Measurements from ENCODE around the gene VPS33A.
A peak's percentile ranks its signal among the peaks of the same experiment; 100 is the strongest.

Gene VPS33A

DNA sequence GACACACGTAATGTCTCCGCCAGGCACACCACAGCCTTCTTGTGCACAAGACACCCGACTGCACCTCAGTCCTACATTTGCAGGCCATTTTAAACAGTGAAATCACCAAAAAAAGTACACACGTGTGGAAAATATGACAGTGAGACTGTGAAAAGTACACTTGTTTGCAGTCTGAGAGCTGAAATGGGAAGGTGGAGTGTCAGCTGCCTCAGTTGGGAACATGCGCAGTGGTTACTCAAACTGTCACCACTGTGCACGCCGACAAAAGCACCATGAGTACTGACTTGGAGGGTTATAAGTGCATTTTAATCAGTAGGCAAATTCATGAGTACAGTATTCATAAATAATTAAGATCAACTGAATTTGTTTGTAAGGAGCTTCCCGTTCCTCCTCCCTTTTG is 15.8 kb downstream of the VPS33A start:
- no peak overlapping the region for H3K4me3 ChIP-seq (ENCODE audit: low read length, poor library complexity, severe bottlenecking)
- H3K9me2 ChIP-seq (replicated peaks; ENCODE audit: low read depth, low read length) = no peaks in the 10 kb centered on the region
- H3K4me2 ChIP-seq (ENCODE audit: low read depth, low read length, poor library complexity, severe bottlenecking) = no peak overlapping the region
- H3K79me2 ChIP-seq (ENCODE audit: insufficient read depth, low read length) = no peaks in the 10 kb centered on the region
- TF ChIP-seq EZH2phosphoT487 (IDR thresholded peaks at IDR 0.05; ENCODE audit: borderline replicate concordance) (no peak), CTCF (conservative IDR thresholded peaks at IDR 0.05; ENCODE audit: low read length) (no peak)
- H3F3A ChIP-seq (ENCODE audit: low read depth) = no peaks in the 10 kb centered on the region
- H3K9ac ChIP-seq (ENCODE audit: low read depth, low read length, poor library complexity, severe bottlenecking) = no peak overlapping the region
- peaks cover 12% of the 10 kb centered on the region; the same call in 1 of the 2 replicates for H3K36me3 ChIP-seq (ENCODE audit: insufficient read depth, low read length)
- no peaks in the 10 kb centered on the region for H3K27me3 ChIP-seq (ENCODE audit: insufficient read depth, low read length, poor library complexity, severe bottlenecking)
- no peaks in the 10 kb centered on the region for H3K9me3 ChIP-seq (ENCODE audit: insufficient read depth, low read depth, low read length)
- H4K20me1 ChIP-seq (ENCODE audit: insufficient read depth, low read length, poor library complexity, severe bottlenecking) = no peaks in the 10 kb centered on the region
- H3K4me1 ChIP-seq (ENCODE audit: insufficient read depth, low read length, poor library complexity, severe bottlenecking) = no peaks in the 10 kb centered on the region
- no peak overlapping the region for H2AFZ ChIP-seq (ENCODE audit: low read length)

DNA sequence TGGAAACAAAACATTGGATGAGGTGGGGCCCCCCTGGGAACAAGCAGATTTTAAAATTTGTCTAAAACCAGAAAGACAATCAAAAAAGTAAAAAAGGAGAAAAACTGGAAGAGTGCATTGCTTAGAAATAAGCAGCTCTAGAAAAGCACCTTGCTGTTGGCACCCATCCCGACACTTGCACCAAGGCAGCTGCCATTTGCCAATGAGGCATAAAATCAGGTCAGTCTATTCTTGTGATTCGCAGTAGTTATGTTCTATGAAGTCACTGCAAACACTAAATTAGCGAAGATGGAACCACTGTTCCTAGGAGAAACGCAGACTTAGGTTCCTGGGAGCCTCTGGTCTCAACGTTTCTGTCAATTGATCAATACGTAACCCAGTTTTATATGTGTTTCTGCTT is 16.2 kb downstream of the VPS33A start:
- Histone ChIP-seq H4K20me1 (ENCODE audit: insufficient read depth, low read length, poor library complexity, severe bottlenecking) (no peaks in the 10 kb centered on the region), H3K79me2 (ENCODE audit: insufficient read depth, low read length) (no peaks in the 10 kb centered on the region), H3K4me3 (ENCODE audit: low read length, poor library complexity, severe bottlenecking) (no peak overlapping the region), H3K9ac (ENCODE audit: low read depth, low read length, poor library complexity, severe bottlenecking) (no peak overlapping the region), H3K4me1 (ENCODE audit: insufficient read depth, low read length, poor library complexity, severe bottlenecking) (peaks cover 2% of the 10 kb centered on the region), H3K36me3 (ENCODE audit: insufficient read depth, low read length) (peaks cover 12% of the 10 kb centered on the region; the same call in 1 of the 2 replicates), H3K4me2 (ENCODE audit: low read depth, low read length, poor library complexity, severe bottlenecking) (no peak overlapping the region), H3K9me3 (ENCODE audit: insufficient read depth, low read depth, low read length) (no peaks in the 10 kb centered on the region), H3K27me3 (ENCODE audit: insufficient read depth, low read length, poor library complexity, severe bottlenecking) (no peaks in the 10 kb centered on the region), H2AFZ (ENCODE audit: low read length) (no peak overlapping the region), H3F3A (ENCODE audit: low read depth) (no peaks in the 10 kb centered on the region), H3K9me2 (replicated peaks; ENCODE audit: low read depth, low read length) (no peaks in the 10 kb centered on the region)
- TF ChIP-seq CTCF (conservative IDR thresholded peaks at IDR 0.05; ENCODE audit: low read length) = no peak
- no peak for TF ChIP-seq EZH2phosphoT487 (IDR thresholded peaks at IDR 0.05; ENCODE audit: borderline replicate concordance)

- Histone ChIP-seq H3K36me3 (ENCODE audit: insufficient read depth, low read length) (peaks cover 15% of the 10 kb centered on the region; the same call in 1 of the 2 replicates), H3K79me2 (ENCODE audit: insufficient read depth, low read length) (no peaks in the 10 kb centered on the region), H4K20me1 (ENCODE audit: insufficient read depth, low read length, poor library complexity, severe bottlenecking) (no peaks in the 10 kb centered on the region), H3K4me2 (ENCODE audit: low read depth, low read length, poor library complexity, severe bottlenecking) (peak overlapping the region; percentile 77), H3K4me1 (ENCODE audit: insufficient read depth, low read length, poor library complexity, severe bottlenecking) (peaks cover 18% of the 10 kb centered on the region), H3K4me3 (ENCODE audit: low read length, poor library complexity, severe bottlenecking) (no peak overlapping the region), H3K9me3 (ENCODE audit: insufficient read depth, low read depth, low read length) (no peaks in the 10 kb centered on the region), H3K9me2 (replicated peaks; ENCODE audit: low read depth, low read length) (no peaks in the 10 kb centered on the region), H3F3A (ENCODE audit: low read depth) (peaks cover 3% of the 10 kb centered on the region; the same call in 1 of the 2 replicates), H3K9ac (ENCODE audit: low read depth, low read length, poor library complexity, severe bottlenecking) (no peak overlapping the region), H3K27me3 (ENCODE audit: insufficient read depth, low read length, poor library complexity, severe bottlenecking) (no peaks in the 10 kb centered on the region), H2AFZ (ENCODE audit: low read length) (no peak overlapping the region)
- no peak for TF ChIP-seq EZH2phosphoT487 (IDR thresholded peaks at IDR 0.05; ENCODE audit: borderline replicate concordance)
- no peak for TF ChIP-seq CTCF (conservative IDR thresholded peaks at IDR 0.05; ENCODE audit: low read length)
Measured at GRCh38 chr12:122245553-122245952, 20.7 kb downstream of the VPS33A start.

Data from Loucy (cell line).